Muscle of back (tissue), 11 donors: ENCODE results near the gene ZNF664. TPM values are rescaled to one million over a fixed set of nuclear protein-coding genes. Genes with fewer than 3 reads are reported as not detected.

Experiments used
- DNase-seq, 3 donors: peaks; one replicate each; pipeline versions ENCODE4 v3.0.0 to v3.0.0-alpha.2; 2013
- polyA plus RNA-seq, 10 donors: library from polyadenylated mRNA; unstranded; fragments of 120-200 nt; gene quantifications; one replicate each; pipeline ENCODE4 v1.2.1, GENCODE V29; 2013; ENCODE audit not compliant: insufficient read length in 10 of 10

The ZNF664 gene
- polyA plus RNA-seq, 10 donors: 35.2 to 55.0 (median 45.5) TPM

DNA sequence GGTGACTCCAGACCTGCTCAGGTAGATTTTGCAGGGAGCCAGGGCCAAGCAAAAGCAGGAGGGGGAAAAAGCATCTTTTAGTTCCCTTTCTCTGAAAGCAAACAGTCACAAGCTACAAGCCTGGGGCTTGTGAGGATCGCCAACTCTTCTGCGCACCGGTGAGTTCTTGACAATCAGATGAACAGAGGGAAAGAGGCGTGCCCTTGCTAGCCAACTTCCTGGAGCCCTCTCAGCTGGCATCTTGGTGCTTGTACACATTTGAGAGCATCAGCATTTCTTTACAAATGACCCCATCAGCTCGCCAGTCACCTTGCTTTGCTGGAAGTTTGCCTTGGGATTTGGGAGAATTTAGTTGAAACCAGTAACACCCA is 55.5 kb downstream of the ZNF664 start:
- no peak for DNase-seq

DNA sequence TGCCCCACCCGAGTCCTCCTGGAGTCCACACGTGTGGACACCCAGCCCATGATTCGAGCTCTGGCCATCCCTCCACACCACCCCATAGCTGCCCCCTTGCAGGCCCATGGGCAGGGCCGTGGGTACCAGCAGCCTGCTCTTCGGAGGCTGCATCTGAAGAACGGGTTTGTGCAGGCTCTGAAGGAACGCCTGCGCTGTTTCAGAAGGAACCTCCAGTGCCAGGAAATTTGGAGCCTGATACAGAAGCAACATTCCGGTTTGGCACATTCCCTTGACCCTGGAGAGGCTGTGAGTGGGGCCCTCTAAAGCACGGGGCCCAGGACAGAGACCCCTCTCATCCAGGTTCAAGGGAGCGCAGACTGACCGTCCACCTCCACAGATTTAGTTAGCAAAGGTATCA is 57.0 kb downstream of the ZNF664 start:
- DNase-seq: peak in 1 of 3 donors; percentile 58

DNA sequence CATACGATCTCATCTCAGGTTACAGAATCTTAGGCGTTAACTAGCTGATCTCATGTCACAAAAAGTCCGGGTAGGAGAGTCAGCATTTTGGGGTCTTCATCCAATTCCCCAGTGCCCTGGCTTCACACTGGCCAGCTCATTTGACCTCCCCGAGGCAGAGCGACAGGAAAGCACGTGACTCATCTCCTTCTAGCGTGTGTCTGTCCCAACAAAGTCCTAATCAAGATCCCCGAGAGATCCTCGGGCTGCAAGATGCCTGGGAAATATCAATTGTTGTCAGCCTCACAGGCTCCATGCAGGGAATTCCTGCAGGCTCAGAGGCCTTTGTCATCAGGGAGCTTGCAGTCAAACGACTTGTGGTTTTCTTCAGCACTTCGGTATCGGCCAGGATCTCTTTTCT is 57.5 kb downstream of the ZNF664 start:
- peak in 2 of 3 donors; percentile 48 to 87 for DNase-seq

DNA sequence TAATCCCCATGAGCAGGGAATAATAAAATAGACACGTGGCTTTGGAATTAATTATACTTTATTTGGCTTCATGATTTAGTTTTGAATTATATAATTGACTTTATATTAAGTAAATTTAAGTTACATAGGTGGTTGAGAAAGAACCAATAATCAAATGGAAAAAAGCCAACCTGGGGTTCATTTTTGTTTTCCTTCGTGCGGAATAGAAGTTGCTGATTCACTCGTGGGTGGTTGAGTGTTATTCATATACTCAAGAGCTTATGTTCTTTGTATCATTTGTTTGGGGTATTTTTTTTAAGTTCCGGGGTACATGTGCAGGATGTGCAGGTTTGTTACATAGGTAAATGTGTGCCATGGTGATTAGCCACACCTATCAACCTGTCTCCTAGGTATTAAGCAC is 58.0 kb downstream of the ZNF664 start:
- no peak for DNase-seq

DNA sequence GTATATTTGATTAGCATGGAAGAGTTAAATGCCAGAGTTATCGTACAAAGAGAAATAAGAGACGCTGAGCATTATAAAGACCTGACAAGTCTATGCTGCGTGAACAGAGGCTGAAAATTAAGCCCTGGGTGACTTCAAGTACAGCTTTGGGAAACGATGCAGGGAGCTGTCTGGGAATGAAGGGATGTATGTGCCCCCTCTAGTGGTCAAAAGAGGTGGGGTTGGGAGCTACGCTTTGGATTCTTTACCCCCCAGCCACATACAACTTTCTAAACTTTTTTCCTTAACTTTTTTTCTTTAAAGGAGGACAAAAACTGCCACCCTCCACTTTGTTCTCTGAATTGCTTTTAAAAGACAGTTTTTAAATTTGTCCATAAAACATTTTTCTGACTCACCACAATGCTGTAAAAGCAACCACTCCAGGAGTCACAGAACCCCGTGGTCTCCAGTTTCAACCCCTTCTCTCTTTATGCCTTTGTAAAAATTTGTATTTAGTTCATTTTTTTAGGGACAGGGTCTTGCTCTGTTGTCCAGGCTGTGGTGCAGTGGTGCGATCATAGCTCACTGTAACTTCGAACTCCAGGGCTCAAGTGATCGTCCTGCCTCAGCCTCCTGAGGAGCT is 59.4 kb downstream of the ZNF664 start:
- peak; percentile 52 to 80 (median 64) for DNase-seq

DNA sequence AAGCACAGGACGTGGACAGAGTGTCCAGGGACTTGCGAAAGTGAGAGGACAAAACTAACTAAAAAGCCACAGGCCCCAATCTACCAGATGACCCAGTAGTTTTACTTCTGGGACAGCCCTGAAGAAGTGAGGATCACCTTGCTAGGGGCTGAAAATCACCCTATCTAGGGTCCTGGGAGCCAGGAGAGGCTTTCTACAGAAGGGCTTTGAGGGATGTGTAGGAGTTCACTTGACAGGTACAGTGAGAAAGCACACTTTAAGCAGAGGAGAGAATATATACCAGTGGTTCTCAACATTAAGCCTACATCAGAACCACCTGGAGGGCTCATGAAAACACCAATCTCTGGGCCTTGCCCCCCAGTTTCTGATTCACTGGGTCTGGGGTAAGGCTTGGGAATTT is 60.8 kb downstream of the ZNF664 start:
- no peak for DNase-seq

DNA sequence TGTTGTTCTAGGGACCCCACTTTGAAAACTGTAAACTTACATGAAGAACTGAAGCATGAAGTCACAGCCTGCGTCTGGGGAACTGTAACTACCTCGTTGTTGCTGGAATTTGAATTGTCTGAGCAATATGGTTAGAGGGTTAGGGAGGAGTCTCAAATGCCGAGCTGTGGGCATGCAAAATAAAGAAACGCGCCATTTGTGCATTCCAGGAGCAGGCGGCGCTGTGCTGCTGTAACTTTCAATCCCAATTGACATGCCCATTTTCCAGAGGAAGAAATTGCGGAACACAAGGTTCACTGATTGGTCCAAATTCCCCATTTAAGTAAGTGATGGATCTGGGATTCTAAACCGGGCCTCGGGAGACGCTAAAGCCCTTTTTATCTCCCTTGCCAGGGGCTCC is 61.3 kb downstream of the ZNF664 start:
- no peak for DNase-seq

DNA sequence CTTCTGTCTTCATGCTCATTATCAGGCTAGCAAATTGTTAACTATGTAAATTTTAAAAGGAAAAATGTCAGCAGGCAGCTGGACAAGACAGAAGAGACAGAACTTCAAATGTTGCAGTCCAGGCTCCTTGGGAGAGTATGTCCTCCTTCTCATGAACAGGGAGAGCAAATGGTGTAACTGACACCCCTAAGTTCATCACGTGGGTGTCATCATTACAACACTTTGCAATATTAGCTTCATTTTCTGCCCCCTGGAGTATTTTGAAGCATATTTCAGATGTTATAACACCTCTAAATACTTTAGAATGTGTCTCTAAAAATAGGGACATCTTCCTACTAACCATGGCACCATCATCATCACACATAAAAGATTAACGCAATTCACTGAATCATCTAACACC is 62.1 kb downstream of the ZNF664 start:
- no peak for DNase-seq

DNA sequence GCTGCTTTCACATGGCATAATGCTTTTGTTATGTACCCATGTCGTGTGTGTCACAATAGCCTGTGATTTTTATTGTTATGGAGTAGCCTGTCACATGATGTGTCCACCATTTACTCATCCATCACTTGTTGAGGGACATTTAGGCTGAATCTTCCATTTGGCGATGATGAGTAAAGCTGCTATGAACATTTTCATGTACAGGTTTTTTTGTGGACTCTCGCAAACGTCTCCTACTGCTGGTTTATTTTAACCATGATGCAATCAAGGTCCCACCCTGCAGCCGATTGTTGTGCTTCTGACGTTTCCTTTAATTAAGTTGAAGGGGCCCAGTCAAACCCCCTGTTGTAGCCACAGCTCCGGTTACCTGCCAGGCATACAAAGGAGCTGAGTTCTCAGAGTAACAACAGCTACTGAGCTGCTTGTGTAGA is 63.2 kb downstream of the ZNF664 start:
- no peak for DNase-seq

DNA sequence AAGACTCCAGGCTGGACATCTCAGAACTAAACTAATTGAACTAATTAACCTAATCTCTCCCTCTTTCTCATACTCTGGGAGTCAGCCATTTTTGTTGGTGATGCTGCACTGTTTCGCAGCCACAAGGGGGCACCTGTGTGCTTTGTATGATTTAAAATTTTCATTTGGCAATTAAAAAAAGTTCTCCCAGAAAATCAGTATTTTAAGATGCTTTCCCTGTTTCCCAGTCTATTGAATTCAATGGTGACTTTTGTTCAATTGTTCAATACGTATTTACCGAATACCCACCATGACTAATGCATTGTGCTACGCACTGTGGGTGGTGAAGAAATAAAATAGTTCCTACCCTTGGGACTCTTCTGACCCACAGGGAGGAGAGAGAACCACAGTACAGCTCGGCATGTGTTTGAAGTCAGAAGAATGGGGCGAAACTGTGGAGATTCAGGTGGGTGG is 63.7 kb downstream of the ZNF664 start:
- peak in 2 of 3 donors; percentile 72 to 78 for DNase-seq

DNA sequence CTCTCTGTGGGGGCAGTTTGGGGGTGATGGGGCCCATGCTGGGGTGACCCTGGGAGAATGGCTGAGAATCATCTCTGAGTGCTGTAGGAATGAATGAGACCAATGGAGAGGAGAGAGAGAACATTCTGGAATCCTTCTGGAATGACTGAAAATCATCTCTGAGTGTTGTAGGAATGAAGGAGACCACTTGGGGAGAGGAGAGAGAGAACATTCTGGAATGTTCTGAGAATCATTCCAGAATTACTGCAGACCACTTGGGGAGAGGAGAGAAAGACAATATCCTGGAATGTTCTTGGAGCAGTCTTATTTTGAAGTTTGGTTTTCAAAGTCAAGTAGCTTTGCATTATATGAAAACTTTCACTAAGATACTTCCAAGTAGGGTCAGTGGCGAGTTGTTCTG is 64.3 kb downstream of the ZNF664 start:
- no peak for DNase-seq

DNA sequence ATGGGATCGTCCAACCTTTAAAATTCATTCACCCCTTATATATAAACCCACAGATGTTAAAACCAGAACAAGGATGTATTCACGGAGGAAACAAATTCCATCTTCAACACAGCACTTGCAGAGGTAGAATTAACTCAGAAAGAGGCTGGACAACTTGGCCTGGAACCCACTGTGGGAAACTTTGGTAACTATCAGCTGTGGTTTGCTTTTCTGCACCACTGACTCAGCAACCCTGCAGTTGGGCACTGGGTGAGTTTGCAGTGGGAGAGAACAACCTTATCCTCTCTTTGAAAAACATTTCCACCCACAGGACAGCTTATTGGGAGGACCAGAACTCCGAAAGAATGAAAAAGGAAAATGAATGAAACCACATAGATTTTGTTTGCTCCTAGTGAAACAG is 66.3 kb downstream of the ZNF664 start:
- DNase-seq: no peak

DNA sequence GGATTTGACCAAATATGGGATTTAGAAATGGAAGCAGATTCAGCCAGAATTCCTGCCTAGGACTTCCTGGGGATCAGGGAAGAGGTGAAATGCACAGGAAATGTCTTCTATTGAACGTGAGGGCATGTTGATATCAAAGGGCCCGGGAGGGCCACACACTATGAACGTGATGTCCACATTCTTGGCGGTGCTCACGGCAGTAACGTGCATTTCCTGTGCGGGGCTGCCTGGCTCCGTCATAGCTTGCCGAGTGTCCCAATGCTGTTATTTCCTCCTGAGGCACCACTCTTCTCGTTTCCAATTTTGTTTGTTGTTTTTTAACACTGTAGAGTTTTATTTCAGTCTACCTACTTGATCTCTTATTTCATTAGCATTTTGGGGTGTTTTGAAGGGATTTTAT is 67.3 kb downstream of the ZNF664 start:
- peak in 1 of 3 donors; percentile 39 for DNase-seq

DNA sequence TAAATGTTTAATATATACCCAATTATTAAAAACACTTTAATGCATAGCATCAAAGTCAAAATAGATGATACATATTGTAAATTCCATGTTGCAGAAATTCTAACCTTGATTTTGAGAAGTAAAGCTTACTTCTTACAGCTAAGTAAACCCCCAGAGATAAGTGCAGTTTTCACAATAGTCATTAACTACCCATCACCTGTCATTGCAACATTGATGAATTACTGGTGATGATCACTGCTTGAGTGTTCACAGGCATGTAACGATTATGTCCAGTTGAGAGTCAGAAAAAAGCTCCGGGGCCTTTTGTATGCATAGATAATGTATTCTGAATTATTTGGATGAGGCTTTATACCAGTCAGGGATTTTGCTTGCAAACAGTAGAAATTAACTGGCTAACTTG is 67.7 kb downstream of the ZNF664 start:
- no peak for DNase-seq

DNA sequence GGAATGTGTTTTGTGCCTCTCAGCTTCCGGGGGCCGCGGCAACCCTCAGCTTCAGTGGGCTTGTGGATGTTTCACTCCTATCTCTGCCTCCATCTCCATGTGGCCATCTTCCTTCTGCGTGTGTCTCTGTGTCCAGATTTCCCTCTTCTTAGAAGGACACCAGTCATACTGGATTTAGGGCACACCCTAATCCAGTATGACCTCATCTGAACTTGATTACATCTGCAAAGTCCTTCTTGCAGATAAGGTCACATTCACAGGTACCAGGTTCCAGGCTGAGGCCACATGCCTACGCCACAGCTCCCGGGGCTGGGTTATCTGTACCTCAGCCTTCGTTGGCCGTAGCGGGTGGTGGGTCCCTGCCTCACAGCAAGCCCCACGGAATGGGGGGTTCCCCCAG is 68.9 kb downstream of the ZNF664 start:
- no peak for DNase-seq

DNA sequence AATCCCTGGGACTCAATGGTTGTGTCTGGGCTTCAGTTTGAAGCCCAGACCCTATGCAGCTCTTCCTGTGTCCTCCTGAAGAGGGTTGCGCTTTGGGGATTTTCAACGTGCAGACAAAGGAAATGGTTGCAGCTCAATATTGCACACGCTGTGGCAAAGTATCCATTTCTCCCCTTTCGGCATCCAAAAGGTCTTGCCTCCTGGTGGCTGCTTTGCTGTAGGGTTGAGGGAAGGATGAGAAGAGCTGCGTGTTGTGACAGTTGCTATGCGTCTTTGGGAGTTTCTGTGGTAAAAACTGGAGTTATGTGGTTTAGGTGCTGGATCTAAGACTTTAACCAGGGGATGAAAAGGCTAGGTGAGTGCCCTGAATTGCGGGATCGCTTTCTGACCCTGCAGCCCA is 71.0 kb downstream of the ZNF664 start:
- no peak for DNase-seq

DNA sequence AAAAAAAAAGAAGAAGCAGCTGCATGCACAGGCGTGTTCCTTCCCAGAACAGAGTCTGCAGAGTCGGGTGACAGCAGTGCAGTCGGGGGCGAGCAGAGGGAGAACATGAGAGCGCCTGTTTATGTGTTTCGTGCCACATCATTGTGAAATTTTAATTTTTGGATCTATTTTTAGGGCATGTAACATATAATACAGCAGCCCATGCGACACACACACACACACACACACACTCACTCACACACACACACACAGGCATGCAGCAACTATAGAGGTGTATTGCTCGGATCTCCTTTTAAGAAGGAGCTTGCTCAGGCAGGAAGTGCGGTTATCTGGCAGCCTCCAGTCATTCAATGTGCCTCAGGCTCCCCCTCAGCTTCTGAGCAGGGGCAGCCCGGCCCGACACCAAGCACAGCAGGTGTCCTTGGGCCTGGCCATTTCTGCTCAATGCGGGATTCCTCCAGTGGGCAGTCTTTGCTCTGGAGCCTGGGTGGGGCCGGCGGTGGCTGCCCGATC is 71.8 kb downstream of the ZNF664 start:
- DNase-seq: peak in 1 of 3 donors; percentile 58

DNA sequence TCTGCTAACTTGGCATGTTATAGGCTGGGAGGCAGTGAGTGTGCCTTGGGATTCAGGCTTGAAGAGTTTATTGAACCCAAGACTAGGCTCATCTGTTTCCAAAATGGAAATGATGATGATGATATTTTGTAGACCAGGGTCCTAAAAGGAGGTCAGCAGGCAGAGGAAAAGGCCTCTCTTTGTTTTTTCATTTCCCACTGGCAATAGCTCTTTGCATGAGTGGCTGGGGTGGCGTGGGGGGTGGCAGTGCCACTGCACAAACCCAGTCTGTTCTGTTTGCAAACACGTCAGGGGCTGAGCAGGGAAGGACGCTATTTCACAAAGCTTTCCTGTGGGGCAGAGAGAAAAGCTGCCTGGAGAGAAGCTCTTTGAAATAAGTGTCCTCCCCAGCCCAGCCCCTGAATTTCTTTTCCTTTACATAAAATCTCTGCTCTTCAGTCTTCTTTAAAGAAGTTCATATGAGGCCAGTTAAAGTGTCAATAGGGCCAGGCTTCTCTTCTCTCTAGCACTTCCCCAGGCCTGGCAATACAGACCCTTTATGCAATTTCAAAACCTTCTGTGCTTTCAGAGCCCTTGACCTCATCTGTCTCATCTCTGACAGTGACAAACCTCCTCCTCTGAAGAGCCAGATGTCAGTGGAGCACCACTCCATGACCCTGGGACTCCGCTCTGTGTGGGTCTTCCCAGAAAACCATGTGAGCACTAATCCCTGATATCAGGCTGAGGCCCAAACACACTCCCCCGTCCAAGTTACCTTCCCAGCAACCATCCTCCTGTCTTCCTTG is 72.8 kb downstream of the ZNF664 start:
- DNase-seq: no peak

DNA sequence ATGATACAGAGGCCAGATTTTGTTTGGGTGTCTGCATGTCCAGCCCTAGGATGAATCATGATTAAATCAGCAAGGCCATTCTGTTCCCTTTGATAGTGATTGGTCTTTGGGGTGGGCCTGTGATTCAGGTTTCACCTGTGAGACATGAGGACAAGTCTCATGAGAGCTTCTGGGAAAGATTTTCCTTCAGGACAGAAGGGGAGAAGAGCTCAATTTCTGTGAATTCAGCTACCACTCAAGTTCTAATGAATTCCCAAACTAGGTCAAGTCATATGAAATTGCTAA is 73.4 kb downstream of the ZNF664 start:
- DNase-seq: no peak

DNA sequence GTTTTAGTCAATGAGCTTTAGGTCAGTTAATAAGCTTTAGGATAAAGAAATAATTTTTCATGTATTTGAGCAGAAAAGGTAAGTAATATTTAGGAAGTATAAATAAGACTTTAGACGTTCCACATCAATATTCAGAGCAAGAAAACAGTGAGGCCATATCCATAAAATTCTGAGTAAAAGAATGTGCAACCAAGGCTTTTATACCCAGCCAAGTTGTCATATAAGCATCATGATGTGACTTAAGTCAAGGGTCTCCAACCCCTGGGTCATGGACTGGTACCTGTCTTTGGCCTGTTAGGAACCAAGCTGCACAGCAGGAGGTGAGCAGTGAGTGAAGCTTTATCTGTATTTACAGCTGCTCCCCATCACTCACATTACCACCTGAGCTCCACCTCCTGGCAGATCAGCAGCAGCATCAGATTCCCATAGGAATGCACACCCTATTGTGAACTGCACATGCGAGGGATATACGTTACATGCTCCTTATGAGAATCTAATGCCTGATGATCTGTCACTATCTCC is 74.1 kb downstream of the ZNF664 start:
- DNase-seq: no peak

DNA sequence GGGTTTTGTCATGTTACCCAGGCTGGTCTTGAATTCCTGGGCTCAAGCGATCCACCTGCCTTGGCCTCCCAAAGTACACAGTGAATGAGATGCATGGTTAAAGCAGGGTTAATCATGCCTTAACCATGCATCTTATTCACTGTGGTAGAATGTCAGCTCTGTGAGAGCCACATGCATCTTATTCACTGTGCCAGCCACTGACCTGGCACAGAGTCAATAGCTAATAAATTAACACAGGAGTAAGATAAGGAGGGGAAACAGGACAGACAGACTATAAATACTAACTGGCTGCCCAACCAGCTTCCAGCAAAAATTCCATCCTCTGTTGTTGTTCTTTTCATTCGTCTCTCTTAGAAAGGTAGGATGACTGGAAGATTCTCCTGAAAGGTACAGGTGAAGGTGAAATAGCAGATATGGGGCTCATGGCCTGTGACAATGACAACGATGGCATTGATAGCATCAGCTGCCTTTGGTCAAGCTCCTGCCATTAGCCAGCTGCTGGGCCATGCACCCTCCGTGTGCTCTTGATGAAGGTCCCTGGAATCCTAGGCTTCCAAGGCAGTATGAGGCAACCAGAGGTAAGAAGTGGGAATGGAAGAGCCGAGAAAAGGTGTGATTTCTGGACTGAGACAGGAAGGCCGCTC is 76.6 kb downstream of the ZNF664 start:
- no peak for DNase-seq

DNA sequence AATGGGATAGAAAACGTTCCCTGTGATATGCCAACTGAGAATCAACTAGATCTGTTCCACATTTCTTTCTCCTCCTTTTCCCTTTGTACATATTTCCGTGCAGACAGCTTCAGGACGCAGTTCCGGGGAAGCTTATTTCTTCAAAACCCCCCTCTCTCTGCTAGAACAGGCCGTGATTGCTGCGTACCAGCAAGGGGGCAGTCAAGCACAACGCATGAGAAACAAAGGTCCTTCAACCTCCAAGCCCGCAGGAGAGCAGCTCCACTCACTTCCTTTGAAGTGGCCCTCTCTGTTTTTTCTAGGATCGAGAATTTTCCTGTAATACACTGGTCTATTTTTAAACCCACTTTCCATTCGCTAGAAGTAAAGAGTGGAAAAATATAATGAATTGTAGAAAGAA is 80.8 kb downstream of the ZNF664 start:
- peak; percentile 72 to 90 (median 80) for DNase-seq

DNA sequence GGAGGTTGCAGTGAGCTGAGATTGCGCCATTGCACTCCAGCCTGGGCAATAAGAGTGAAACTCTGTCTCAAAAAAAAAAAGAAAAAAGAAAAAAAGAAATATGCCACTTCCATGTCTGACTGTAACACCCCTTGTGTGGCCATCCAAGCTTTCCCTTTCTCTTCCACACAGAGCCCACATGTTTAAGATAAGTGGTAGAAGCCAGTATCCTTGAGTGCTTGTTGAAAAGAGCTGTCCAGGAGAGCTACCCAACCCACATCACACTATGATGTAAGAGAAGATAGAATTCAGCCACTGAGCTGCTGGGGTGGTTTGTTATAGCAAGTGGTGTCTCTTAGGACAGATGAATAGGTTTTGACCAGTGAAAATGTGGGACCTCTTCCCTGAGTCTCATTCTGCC is 82.1 kb downstream of the ZNF664 start:
- no peak for DNase-seq
